SH-SY5Y (cell line): ENCODE measurements around the gene GCG.

ENCODE experiments used
- GATA2 ChIP-seq: IDR thresholded peaks from 2 replicates; pipeline ENCODE4 v1.6.1; 2011; ENCODE audit warnings: mild to moderate bottlenecking, low read depth, low read length
- GATA3 ChIP-seq: IDR thresholded peaks from 2 replicates; pipeline ENCODE4 v1.6.1; 2011; ENCODE audit warnings: low read depth, mild to moderate bottlenecking, low read length, moderate library complexity

GRCh38 chr2:162166174-162166573 lies 14.1 kb upstream of the GCG start:
- no peak for TF ChIP-seq GATA2
- TF ChIP-seq GATA3, result no peak
